GM10248 (cell line): ENCODE measurements around the gene HNF4A.
"Not testable (repeated sequence)": the region's sequence is repeated elsewhere in the genome, so short reads cannot be mapped to it uniquely, and the experiment has no call there.

Source experiments
- CTCF ChIA-PET: fragments of 300-600 bp; sonication (Branson Sonifier 250); formaldehyde crosslinking; extraction: SDS; loops from one replicate; lab custom pipeline; 2021; ENCODE audit warnings: antibody characterized with exemption; lab: Yijun Ruan, JAX
- POLR2A ChIA-PET: fragments of 350-650 bp; sonication (Branson Sonifier 250); formaldehyde crosslinking; extraction: SDS; loops from one replicate; lab custom pipeline; 2020; ENCODE audit warnings: antibody characterized with exemption; lab: Yijun Ruan, JAX
- DNase-seq: peaks from one replicate; pipeline ENCODE4 v3.0.0; 2012; ENCODE audit errors: extremely low spot score
- TF ChIP-seq, protein P1 (sequence below): IDR thresholded peaks from 2 replicates; pipeline ENCODE4 v1.5.1; 2012; ENCODE audit warnings: mild to moderate bottlenecking, low read depth; ENCODE audit errors: extremely low read depth, missing control alignments, control extremely low read depth

Gene HNF4A

DNA sequence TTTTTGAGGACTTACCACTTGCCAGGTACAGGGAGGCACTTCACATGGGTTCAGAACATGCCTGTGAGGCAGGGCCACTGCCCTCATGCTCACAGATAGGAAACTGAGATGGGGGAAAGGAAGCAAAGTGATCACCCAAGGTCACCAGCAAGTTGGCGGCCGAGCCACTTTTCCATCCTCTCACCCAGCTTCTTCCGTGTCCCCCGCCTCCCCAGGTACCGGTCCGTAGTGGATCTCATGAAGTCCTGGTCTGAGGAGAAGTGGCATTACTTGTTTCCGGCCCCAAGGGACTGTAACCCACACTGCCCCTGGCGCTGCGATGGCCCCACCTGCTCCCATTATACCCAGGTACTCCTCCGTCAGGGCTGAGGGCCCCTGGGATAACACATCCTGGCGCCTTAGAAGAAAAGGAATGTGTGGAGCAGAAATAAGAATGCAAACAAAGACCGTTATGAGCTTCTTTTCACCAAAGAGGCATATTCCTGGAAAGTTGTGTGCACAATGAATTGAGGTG, 12.3 kb upstream of the HNF4A start:
- ChIA-PET CTCF (interaction anchor here (0.8 to 1.6 kb wide), 2 partner anchors 11 to 32 kb away, joined by 3 to 5 read pairs; partner anchors contain the start of gene FITM2), POLR2A (no interaction called here)
- TF ChIP-seq, protein P1, sequence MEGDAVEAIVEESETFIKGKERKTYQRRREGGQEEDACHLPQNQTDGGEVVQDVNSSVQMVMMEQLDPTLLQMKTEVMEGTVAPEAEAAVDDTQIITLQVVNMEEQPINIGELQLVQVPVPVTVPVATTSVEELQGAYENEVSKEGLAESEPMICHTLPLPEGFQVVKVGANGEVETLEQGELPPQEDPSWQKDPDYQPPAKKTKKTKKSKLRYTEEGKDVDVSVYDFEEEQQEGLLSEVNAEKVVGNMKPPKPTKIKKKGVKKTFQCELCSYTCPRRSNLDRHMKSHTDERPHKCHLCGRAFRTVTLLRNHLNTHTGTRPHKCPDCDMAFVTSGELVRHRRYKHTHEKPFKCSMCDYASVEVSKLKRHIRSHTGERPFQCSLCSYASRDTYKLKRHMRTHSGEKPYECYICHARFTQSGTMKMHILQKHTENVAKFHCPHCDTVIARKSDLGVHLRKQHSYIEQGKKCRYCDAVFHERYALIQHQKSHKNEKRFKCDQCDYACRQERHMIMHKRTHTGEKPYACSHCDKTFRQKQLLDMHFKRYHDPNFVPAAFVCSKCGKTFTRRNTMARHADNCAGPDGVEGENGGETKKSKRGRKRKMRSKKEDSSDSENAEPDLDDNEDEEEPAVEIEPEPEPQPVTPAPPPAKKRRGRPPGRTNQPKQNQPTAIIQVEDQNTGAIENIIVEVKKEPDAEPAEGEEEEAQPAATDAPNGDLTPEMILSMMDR, result no peak
- no peak for DNase-seq

DNA sequence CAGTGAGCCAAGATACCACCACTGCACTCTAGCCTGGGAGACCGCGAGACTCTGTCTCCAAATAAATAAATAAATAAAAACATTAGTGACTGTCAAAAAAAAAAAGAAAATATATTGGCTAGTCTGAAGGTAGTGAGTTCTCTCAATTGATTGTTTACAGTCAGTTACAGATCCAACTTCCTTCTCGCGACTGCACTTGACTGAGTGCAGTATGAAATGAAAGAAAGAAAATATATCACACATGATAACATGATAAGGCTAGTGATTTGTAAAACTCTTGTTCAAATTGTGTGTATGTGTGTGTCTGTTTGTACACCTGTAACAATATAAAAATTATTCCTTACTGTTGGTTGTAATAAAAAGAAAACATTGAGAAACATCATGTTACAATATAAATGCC, 10.8 kb upstream of the HNF4A start:
- ChIA-PET CTCF (no interaction called here), POLR2A (no interaction called here)
- TF ChIP-seq, protein P1, result no peak
- DNase-seq, result no peak

- ChIA-PET POLR2A (no interaction called here), CTCF (interaction anchor here (1.1 kb wide), 1 partner anchor 11 kb away, joined by 3 read pairs; the partner anchor contains the start of gene HNF4A)
- no peak for DNase-seq
- TF ChIP-seq, protein P1, result no peak
Observed at GRCh38 chr20:44345147-44345546, 10.4 kb upstream of the HNF4A start.

GRCh38 chr20:44345941-44346340, 9.6 kb upstream of the HNF4A start:
- CTCF ChIA-PET, result interaction anchor here (1.1 kb wide), 1 partner anchor 10 kb away, joined by 3 read pairs; the partner anchor contains the start of gene HNF4A
- POLR2A ChIA-PET, result not testable (repeated sequence)

DNA sequence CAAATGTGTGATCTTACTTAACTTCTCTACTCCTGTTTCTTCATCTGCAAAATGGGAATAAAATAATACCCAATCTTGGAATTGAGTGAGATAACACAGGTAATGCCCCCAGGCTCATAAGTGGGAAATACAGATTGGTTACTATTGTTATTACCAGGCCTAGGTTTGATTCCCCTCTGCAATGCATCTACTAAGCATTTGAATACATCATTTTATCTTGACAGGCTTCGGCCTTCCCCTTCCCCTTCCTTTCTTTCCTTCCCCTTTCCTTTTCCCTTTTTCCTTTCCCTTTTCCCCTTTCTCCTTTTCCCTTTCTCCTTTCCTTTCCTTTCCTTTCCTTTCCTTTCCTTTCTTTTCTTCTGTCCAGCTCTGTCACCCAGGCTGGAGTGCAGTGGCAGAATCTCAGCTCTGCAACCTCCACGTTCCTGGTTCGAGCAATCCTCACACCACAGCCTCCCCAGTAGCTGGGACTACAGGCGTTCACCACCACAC, 7.3 kb upstream of the HNF4A start:
- ChIA-PET CTCF (interaction anchor here (0.8 kb wide), 1 partner anchor 41 kb away, joined by 3 read pairs; no protein-coding TSS in a partner anchor), POLR2A (no interaction called here)
- TF ChIP-seq, protein P1, result no peak
- DNase-seq, result no peak

More at GRCh38 chr20:44345941-44346340, 9.6 kb upstream of the HNF4A start:
- not testable (repeated sequence) for DNase-seq

DNA sequence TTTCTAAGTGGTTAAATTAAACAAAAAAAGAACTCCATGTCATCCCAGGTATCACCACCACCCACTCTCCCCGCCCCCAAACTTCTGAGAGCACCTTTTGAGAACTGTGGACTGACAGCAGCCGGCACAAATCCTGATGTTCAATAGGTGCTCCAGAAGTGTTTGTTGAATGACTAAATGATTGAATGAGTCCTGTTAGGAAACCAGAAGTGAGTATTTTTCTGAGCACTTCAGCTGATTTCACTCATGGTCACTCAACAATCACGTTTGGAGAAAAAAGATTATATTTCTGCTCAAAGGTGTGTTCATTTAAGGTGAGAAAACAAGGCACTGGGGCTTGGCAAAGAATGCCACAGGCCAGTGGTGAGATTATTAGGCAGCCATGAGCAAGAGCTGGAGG, 6.2 kb upstream of the HNF4A start:
- TF ChIP-seq, protein P1, result no peak
- no peak for DNase-seq
- CTCF ChIA-PET, result no interaction called here
- POLR2A ChIA-PET, result no interaction called here

DNA sequence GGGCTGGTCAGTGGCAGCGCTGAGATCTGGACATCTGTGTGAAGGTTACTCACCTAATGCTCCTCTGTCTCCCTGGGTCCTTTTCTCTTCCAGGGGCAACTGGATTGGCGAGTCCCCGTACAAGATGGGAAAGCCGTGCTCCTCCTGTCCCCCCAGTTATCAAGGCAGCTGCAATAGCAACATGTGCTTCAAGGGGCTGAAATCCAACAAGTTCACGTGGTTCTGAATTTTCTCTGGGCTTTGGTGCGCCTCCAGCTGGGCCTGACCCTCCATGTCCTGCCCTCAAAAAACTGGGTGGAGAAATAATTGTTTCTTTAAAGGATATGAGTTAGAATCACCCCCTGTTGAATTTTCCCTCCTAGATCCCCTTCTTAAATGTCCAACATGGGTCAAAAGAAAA, 4.9 kb upstream of the HNF4A start:
- ChIA-PET CTCF (no interaction called here), POLR2A (no interaction called here)
- TF ChIP-seq, protein P1, result no peak
- DNase-seq, result no peak
